ENCODE measurements around the gene CENPE. TPM values are rescaled to one million over a fixed set of nuclear protein-coding genes. Genes with fewer than 3 reads are reported as not detected.

The CENPE gene
- total RNA-seq, 1 experiment from 2014 or later, result 38.1 TPM

DNA sequence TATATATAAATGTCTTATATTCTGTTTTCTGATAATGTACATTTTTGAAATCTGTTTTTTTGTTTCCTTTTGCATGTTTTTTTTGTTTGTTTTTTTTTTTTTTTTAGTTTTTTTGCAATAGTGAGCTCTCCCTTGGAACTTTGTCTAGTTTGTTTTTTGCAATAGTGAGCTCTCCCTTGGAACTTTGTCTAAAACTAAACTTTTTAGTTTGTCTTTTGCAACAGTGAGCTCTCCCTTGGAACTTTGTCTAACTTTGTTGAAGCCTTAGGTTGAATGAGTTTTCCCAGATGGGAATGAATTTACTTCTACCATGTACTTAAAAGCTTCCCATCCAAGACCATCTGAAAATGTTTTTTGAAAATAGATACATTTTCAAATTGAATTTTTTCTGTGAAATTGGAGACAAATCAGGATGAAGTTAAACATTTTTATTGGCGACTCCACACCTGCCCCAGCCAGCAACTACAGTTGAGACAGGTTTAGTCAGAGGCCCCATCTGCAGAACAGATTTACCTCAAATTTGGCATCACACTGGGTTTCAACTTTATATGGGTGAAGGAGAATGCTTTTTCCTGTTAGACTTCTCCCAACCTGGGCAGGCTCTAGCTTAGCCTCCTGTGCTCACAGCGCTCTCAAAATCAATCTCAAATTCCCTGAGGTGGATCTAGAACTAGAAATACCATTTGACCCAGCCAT, 137.5 kb downstream of the CENPE start:
- Histone ChIP-seq H2AFZ (ENCODE audit: low read length) (no peak overlapping the region), H3K4me2 (ENCODE audit: insufficient read depth, insufficient read length, low read length) (no peak overlapping the region), H4K5ac (ENCODE audit: insufficient read length, low read depth, low read length) (no peak overlapping the region), H3K4ac (ENCODE audit: low read depth, low read length) (no peak overlapping the region), H2BK120ac (ENCODE audit: low read depth, low read length, poor library complexity, severe bottlenecking) (no peak overlapping the region), H2BK15ac (ENCODE audit: low read depth, low read length) (no peak overlapping the region), H2AK5ac (ENCODE audit: insufficient read length, low read length) (no peak overlapping the region), H3K9ac (ENCODE audit: extremely low read depth, insufficient read length, low read length) (no peak overlapping the region), H3K27me3 (ENCODE audit: insufficient read depth, low read length) (no peaks in the 10 kb centered on the region), H3K14ac (ENCODE audit: insufficient read depth, low read length) (no peak overlapping the region), H2BK20ac (ENCODE audit: low read depth, low read length, poor library complexity, severe bottlenecking) (no peak overlapping the region), H3K79me1 (ENCODE audit: insufficient read depth, low read depth, low read length, poor library complexity, severe bottlenecking) (no peaks in the 10 kb centered on the region), H3K23me2 (ENCODE audit: insufficient read length, low read depth, low read length, poor library complexity, severe bottlenecking) (no peaks in the 10 kb centered on the region), H4K91ac (ENCODE audit: insufficient read length, low read depth, low read length) (no peak overlapping the region), H4K8ac (replicated peaks; ENCODE audit: insufficient read length, low read depth, low read length) (no peak overlapping the region), H3K4me1 (ENCODE audit: insufficient read depth, low read length) (no peaks in the 10 kb centered on the region), H3T11ph (ENCODE audit: low read length) (no peak overlapping the region), H3K23ac (ENCODE audit: insufficient read length, low read depth, low read length) (no peak overlapping the region), H2BK5ac (ENCODE audit: insufficient read length, low read length) (no peak overlapping the region), H3K56ac (ENCODE audit: insufficient read length, low read depth, low read length) (no peak overlapping the region), H3K27ac (ENCODE audit: insufficient read length, low read depth, low read length) (no peak overlapping the region), H2BK12ac (ENCODE audit: insufficient read length, low read depth, low read length) (no peak overlapping the region), H4K20me1 (ENCODE audit: control insufficient read depth, insufficient read depth, insufficient read length) (no peaks in the 10 kb centered on the region), H3K79me2 (ENCODE audit: insufficient read depth, low read length) (no peaks in the 10 kb centered on the region), H3K9me3 (ENCODE audit: control insufficient read depth, low read depth, low read length) (no peaks in the 10 kb centered on the region), H3K18ac (ENCODE audit: insufficient read length, low read depth, low read length) (no peak overlapping the region)
- DNase-seq, result no peak
- Mint-ChIP-seq H3K36me3 (ENCODE audit: insufficient read depth in 1 of 3, low read depth in 3 of 3) (no peaks in the 10 kb centered on the region; a peak in 1 of 7 replicates), H3K4me3 (no peak overlapping the region), H3K9me3 (no peaks in the 10 kb centered on the region; a peak in 1 of 5 replicates), H3K4me1 (no peaks in the 10 kb centered on the region), H3K27ac (peak overlapping the region in 1 of 3 experiments; percentile 40; a peak in 1 of 7 replicates), H3K27me3 (ENCODE audit: low read depth) (no peaks in the 10 kb centered on the region)
- no CpG with 5 or more reads among the region's 2 CpGs for WGBS (ENCODE audit: extremely low coverage, insufficient read length, low lambda C conversion rate)
- TF ChIP-seq, protein P1, sequence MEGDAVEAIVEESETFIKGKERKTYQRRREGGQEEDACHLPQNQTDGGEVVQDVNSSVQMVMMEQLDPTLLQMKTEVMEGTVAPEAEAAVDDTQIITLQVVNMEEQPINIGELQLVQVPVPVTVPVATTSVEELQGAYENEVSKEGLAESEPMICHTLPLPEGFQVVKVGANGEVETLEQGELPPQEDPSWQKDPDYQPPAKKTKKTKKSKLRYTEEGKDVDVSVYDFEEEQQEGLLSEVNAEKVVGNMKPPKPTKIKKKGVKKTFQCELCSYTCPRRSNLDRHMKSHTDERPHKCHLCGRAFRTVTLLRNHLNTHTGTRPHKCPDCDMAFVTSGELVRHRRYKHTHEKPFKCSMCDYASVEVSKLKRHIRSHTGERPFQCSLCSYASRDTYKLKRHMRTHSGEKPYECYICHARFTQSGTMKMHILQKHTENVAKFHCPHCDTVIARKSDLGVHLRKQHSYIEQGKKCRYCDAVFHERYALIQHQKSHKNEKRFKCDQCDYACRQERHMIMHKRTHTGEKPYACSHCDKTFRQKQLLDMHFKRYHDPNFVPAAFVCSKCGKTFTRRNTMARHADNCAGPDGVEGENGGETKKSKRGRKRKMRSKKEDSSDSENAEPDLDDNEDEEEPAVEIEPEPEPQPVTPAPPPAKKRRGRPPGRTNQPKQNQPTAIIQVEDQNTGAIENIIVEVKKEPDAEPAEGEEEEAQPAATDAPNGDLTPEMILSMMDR (conservative IDR thresholded peaks at IDR 0.05), result no peak

Other genes with a start within 250 kb of the CENPE start
- 0.59 and 2.0 TPM in 2 replicates for gene SLC9B1, start 178.6 kb downstream of the CENPE start, total RNA-seq (2021)
- gene SLC9B2, start 121.6 kb downstream of the CENPE start, total RNA-seq (2021), result 6.8 and 7.3 TPM in 2 replicates
- gene BDH2, start 98.5 kb downstream of the CENPE start, total RNA-seq (2021), result 39.3 and 40.2 TPM in 2 replicates

Measured in H9 (cell line).